Smooth muscle cell (in vitro differentiated cells): ENCODE data around the gene MCOLN1. TPM values are rescaled to one million over a fixed set of nuclear protein-coding genes. Genes with fewer than 3 reads are reported as not detected.
A peak's percentile ranks its signal among the peaks of the same experiment; 100 is the strongest.

Experiments
- DNase-seq: peaks from one replicate; lab custom pipeline; 2025; ENCODE audit not compliant: unreplicated experiment; lab: John Stamatoyannopoulos, UW
- H2AFZ ChIP-seq: fragments of 200-600 bp; sonication (generic); 2 replicates; pipeline ENCODE4 v1.6.0; 2016; ENCODE audit warnings: antibody characterized with exemption, low read depth, mild to moderate bottlenecking
- H3F3A ChIP-seq: fragments of 200-600 bp; sonication (generic); 2 replicates; pipeline ENCODE4 v1.6.0; 2017; ENCODE audit warnings: antibody characterized with exemption, low read depth
- H3K27ac ChIP-seq: fragments of 200-600 bp; sonication (generic); 2 replicates; pipeline ENCODE4 v1.5.1; 2016; ENCODE audit warnings: low read depth, mild to moderate bottlenecking
- H3K27me3 ChIP-seq: fragments of 200-600 bp; sonication (generic); 2 replicates; pipeline ENCODE4 v1.6.1; 2016; ENCODE audit warnings: low read depth, mild to moderate bottlenecking
- H3K36me3 ChIP-seq: fragments of 200-600 bp; sonication (generic); 2 replicates; pipeline ENCODE4 v1.5.1; 2016; ENCODE audit warnings: low read depth
- H3K4me1 ChIP-seq: fragments of 200-600 bp; sonication (generic); 2 replicates; pipeline ENCODE4 v1.5.1; 2016; ENCODE audit warnings: low read depth
- H3K4me2 ChIP-seq: fragments of 200-600 bp; sonication (generic); 2 replicates; pipeline ENCODE4 v1.6.0; 2016; ENCODE audit warnings: mild to moderate bottlenecking
- H3K4me3 ChIP-seq: fragments of 200-600 bp; sonication (generic); 2 replicates; pipeline ENCODE4 v1.5.1; 2016; ENCODE audit warnings: mild to moderate bottlenecking
- H3K79me2 ChIP-seq: fragments of 200-600 bp; sonication (generic); 2 replicates; pipeline ENCODE4 v1.6.0; 2016; ENCODE audit warnings: low read depth, mild to moderate bottlenecking
- H3K9ac ChIP-seq: fragments of 200-600 bp; sonication (generic); 2 replicates; pipeline ENCODE4 v1.6.0; 2016; ENCODE audit warnings: low read depth
- H3K9me3 ChIP-seq: fragments of 200-600 bp; sonication (generic); replicated peaks from 2 replicates; pipeline ENCODE4 v1.5.1; 2016; ENCODE audit warnings: low read depth
- H4K20me1 ChIP-seq: fragments of 200-600 bp; sonication (generic); 2 replicates; pipeline ENCODE4 v1.6.0; 2016; ENCODE audit warnings: low read depth
- WGBS: methylation state at CpG from one replicate; pipeline ENCODE4 v1.1.7; 2016; ENCODE audit warnings: low lambda C conversion rate; 5-methylcytosine and 5-hydroxymethylcytosine counted together
- polyA plus RNA-seq: library from polyadenylated mRNA; unstranded; fragments of >200 nt; fragmentation: Nextera tagmentation; extraction: Ambion mirVana; gene quantifications from 2 replicates; pipeline ENCODE4 v1.2.1, GENCODE V29; 2016
- total RNA-seq: library from RNA; depleted of rRNA; stranded (reverse); fragments of >200 nt; gene quantifications from 2 replicates; pipeline ENCODE4 v1.2.3, GENCODE V29; 2014
- TF ChIP-seq, protein P1 (sequence below): fragments of 200-600 bp; sonication (generic); IDR thresholded peaks from 2 replicates; pipeline ENCODE4 v1.5.1; 2017; ENCODE audit warnings: borderline replicate concordance, mild to moderate bottlenecking, antibody characterized with exemption; ENCODE audit not compliant: insufficient read depth, poor library complexity, severe bottlenecking

The MCOLN1 gene
- total and polyA plus RNA-seq, 2 experiments from 2014 or later, result 9.8 to 19.2 TPM

DNA sequence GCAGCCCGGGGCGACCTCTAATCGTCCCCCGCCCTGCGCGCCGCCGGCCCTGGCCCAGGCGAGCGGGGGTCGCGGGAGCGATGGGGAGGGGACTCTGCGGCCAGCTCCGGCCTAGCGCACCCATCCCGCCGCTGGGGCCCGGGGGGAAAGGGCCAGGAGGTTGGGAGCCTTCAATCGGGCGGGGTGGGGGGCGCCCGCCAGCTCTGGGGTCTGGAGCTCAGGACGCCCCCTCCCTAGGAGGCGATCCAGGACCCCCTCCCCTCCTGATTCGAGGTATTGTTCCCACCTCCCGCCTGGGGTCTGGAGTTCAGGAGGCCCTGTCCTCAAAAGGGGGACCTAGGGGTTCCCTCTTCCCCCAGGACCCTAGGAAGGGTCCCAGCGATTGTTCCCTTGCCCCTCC, 6.1 kb upstream of the MCOLN1 start:
- H3K9me3 ChIP-seq, result no peaks in the 10 kb centered on the region
- H3K27me3 ChIP-seq, result no peaks in the 10 kb centered on the region
- H3F3A ChIP-seq, result peaks cover 11% of the 10 kb centered on the region
- H3K9ac ChIP-seq, result peak overlapping the region; percentile 93
- WGBS, result 0% methylated on average over 1 of the region's 28 CpGs
- H3K27ac ChIP-seq, result peak overlapping the region; percentile 31
- no peak for DNase-seq
- no peaks in the 10 kb centered on the region for H3K36me3 ChIP-seq
- H2AFZ ChIP-seq, result peak overlapping the region; percentile 37
- no peaks in the 10 kb centered on the region for H3K79me2 ChIP-seq
- peak overlapping the region; percentile 98 for H3K4me2 ChIP-seq
- H3K4me3 ChIP-seq, result peak overlapping the region; percentile 83
- no peaks in the 10 kb centered on the region for H4K20me1 ChIP-seq
- TF ChIP-seq, protein P1, sequence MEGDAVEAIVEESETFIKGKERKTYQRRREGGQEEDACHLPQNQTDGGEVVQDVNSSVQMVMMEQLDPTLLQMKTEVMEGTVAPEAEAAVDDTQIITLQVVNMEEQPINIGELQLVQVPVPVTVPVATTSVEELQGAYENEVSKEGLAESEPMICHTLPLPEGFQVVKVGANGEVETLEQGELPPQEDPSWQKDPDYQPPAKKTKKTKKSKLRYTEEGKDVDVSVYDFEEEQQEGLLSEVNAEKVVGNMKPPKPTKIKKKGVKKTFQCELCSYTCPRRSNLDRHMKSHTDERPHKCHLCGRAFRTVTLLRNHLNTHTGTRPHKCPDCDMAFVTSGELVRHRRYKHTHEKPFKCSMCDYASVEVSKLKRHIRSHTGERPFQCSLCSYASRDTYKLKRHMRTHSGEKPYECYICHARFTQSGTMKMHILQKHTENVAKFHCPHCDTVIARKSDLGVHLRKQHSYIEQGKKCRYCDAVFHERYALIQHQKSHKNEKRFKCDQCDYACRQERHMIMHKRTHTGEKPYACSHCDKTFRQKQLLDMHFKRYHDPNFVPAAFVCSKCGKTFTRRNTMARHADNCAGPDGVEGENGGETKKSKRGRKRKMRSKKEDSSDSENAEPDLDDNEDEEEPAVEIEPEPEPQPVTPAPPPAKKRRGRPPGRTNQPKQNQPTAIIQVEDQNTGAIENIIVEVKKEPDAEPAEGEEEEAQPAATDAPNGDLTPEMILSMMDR, result no peak
- peaks cover 8% of the 10 kb centered on the region for H3K4me1 ChIP-seq

GRCh38 chr19:7516878-7517277, 5.5 kb upstream of the MCOLN1 start:
- WGBS, result 70% methylated on average over 4 of the region's 4 CpGs
- no peaks in the 10 kb centered on the region for H3K36me3 ChIP-seq
- H3K4me3 ChIP-seq, result peak overlapping the region; percentile 83
- peak overlapping the region; percentile 93 for H3K9ac ChIP-seq
- peaks cover 11% of the 10 kb centered on the region for H3F3A ChIP-seq
- no peaks in the 10 kb centered on the region for H3K9me3 ChIP-seq
- H3K79me2 ChIP-seq, result no peaks in the 10 kb centered on the region
- peaks cover 8% of the 10 kb centered on the region for H3K4me1 ChIP-seq
- H4K20me1 ChIP-seq, result no peaks in the 10 kb centered on the region
- H3K27ac ChIP-seq, result peak overlapping the region; percentile 31
- TF ChIP-seq, protein P1, result no peak
- H2AFZ ChIP-seq, result no peak overlapping the region
- no peak for DNase-seq
- peak overlapping the region; percentile 98 for H3K4me2 ChIP-seq
- H3K27me3 ChIP-seq, result no peaks in the 10 kb centered on the region

DNA sequence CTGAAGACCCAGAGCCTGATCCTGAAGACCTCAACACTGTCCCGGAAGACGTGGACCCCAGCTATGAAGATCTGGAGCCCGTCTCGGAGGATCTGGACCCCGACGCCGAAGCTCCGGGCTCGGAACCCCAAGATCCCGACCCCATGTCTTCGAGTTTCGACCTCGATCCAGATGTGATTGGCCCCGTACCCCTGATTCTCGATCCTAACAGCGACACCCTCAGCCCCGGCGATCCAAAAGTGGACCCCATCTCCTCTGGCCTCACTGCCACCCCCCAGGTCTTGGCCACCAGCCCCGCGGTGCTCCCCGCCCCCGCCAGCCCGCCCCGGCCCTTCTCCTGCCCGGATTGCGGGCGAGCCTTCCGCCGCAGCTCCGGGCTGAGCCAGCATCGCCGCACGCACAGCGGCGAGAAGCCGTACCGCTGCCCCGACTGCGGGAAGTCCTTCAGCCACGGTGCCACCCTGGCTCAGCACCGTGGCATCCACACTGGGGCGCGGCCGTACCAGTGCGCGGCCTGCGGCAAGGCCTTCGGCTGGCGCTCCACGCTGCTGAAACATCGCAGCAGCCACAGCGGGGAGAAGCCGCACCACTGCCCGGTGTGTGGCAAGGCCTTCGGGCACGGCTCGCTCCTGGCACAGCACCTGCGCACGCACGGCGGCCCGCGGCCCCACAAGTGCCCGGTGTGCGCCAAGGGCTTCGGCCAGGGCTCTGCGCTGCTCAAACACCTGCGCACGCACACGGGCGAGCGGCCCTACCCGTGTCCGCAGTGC, 2.9 kb upstream of the MCOLN1 start:
- H3K27me3 ChIP-seq, result no peaks in the 10 kb centered on the region
- TF ChIP-seq, protein P1, result no peak
- over 99% methylated on average over 50 of the region's 74 CpGs for WGBS
- no peaks in the 10 kb centered on the region for H4K20me1 ChIP-seq
- no peak overlapping the region for H3K27ac ChIP-seq
- H2AFZ ChIP-seq, result no peak overlapping the region
- no peaks in the 10 kb centered on the region for H3K36me3 ChIP-seq
- no peak overlapping the region for H3K4me3 ChIP-seq
- H3K9ac ChIP-seq, result no peak overlapping the region
- DNase-seq, result no peak
- peaks cover 15% of the 10 kb centered on the region for H3K4me1 ChIP-seq
- H3K79me2 ChIP-seq, result no peaks in the 10 kb centered on the region
- H3K4me2 ChIP-seq, result no peak overlapping the region
- peaks cover 6% of the 10 kb centered on the region for H3F3A ChIP-seq
- H3K9me3 ChIP-seq, result no peaks in the 10 kb centered on the region
